ENCODE data around the gene ERN1. TPM values are rescaled to one million over a fixed set of nuclear protein-coding genes. Genes with fewer than 3 reads are reported as not detected.

ERN1 gene
- total and polyA plus RNA-seq, 2 of the 13 experiments (the other 11 are each of a cell fraction or from before 2014, with no cell fraction given): 6.0 to 12.7 TPM

DNA sequence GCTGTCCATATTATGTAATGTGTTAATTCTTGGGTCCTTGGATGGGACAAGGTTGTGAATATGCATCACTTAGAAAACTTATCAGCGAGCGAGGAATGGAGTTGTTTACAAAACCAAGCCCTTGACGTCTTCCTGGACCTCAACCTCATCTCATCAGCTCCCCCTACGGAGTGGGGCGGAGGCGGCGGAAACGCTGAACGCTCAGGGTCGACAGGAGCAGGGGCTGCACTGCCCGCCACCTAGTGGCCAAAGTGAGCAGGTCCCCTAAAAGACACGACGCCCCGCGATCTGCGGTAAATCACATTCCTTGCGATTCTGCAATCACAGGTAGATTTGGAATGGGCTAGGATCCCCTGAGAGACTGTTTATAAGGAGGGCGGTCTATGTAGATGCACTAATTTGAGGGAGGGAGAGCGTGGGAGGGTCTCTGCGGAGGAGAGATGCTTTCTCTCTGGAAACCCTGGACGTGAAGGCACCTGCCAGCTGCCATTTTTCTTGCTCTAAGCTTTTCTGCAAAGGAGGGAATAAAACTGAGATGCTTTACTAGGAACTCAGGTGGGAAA lies 104.1 kb downstream of the ERN1 start (continued):
- TF ChIP-seq SMC3 (IDR thresholded peaks at IDR 0.05; ENCODE audit: low read length) (peak; percentile 58), PTBP1 (IDR thresholded peaks at IDR 0.05; ENCODE audit: low read depth, low read length, poor library complexity, severe bottlenecking) (no peak), ZFP82 (CRISPR knock-in tag; IDR thresholded peaks at IDR 0.05; ENCODE audit: borderline replicate concordance) (no peak), MIER3 (CRISPR knock-in tag; IDR thresholded peaks at IDR 0.05; ENCODE audit: borderline replicate concordance) (peak; percentile 78; the same call in 1 of the 2 replicates), ZBTB21 (CRISPR knock-in tag; IDR thresholded peaks at IDR 0.05) (no peak), ZNF619 (CRISPR knock-in tag; IDR thresholded peaks at IDR 0.05) (peak; percentile 65; the same call in 1 of the 2 replicates), ZIK1 (CRISPR knock-in tag; IDR thresholded peaks at IDR 0.05; ENCODE audit: borderline replicate concordance, low read depth) (no peak), NFE2L2 (IDR thresholded peaks at IDR 0.05; ENCODE audit: low read length) (no peak), MIER2 (CRISPR knock-in tag; IDR thresholded peaks at IDR 0.05) (peak; percentile 69), ERF (CRISPR knock-in tag; IDR thresholded peaks at IDR 0.05) (peak; percentile 78; the same call in 1 of the 2 replicates), ZC3H4 (CRISPR knock-in tag; IDR thresholded peaks at IDR 0.05; ENCODE audit: borderline replicate concordance) (no peak), ZNF136 (CRISPR knock-in tag; IDR thresholded peaks at IDR 0.05; ENCODE audit: low read depth) (no peak), RCOR2 (CRISPR knock-in tag; IDR thresholded peaks at IDR 0.05) (peak; percentile 87; the same call in 1 of the 2 replicates), MAFG (CRISPR knock-in tag; IDR thresholded peaks at IDR 0.05) (no peak), ZNF720 (CRISPR knock-in tag; IDR thresholded peaks at IDR 0.05) (no peak), ZSCAN21 (CRISPR knock-in tag; IDR thresholded peaks at IDR 0.05; ENCODE audit: borderline replicate concordance) (no peak), NR2F6 (IDR thresholded peaks at IDR 0.05) (no peak; the same call in 1 of the 2 replicates), NR2F6 (CRISPR knock-in tag; IDR thresholded peaks at IDR 0.05) (peak; percentile 53; the same call in 1 of the 2 replicates), MZF1 (CRISPR knock-in tag; IDR thresholded peaks at IDR 0.05; ENCODE audit: borderline replicate concordance) (no peak), NFKBIZ (CRISPR knock-in tag; IDR thresholded peaks at IDR 0.05) (no peak), ELF3 (CRISPR knock-in tag; IDR thresholded peaks at IDR 0.05) (peak; percentile 51; the same call in 1 of the 2 replicates)
- TF ChIP-seq, protein P1, sequence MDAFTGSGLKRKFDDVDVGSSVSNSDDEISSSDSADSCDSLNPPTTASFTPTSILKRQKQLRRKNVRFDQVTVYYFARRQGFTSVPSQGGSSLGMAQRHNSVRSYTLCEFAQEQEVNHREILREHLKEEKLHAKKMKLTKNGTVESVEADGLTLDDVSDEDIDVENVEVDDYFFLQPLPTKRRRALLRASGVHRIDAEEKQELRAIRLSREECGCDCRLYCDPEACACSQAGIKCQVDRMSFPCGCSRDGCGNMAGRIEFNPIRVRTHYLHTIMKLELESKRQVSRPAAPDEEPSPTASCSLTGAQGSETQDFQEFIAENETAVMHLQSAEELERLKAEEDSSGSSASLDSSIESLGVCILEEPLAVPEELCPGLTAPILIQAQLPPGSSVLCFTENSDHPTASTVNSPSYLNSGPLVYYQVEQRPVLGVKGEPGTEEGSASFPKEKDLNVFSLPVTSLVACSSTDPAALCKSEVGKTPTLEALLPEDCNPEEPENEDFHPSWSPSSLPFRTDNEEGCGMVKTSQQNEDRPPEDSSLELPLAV (CRISPR knock-in tag; conservative IDR thresholded peaks at IDR 0.05; ENCODE audit: low read depth): no peak
- TF ChIP-seq, protein P2, sequence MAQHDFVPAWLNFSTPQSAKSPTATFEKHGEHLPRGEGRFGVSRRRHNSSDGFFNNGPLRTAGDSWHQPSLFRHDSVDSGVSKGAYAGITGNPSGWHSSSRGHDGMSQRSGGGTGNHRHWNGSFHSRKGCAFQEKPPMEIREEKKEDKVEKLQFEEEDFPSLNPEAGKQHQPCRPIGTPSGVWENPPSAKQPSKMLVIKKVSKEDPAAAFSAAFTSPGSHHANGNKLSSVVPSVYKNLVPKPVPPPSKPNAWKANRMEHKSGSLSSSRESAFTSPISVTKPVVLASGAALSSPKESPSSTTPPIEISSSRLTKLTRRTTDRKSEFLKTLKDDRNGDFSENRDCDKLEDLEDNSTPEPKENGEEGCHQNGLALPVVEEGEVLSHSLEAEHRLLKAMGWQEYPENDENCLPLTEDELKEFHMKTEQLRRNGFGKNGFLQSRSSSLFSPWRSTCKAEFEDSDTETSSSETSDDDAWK (CRISPR knock-in tag; IDR thresholded peaks at IDR 0.05): no peak
- TF ChIP-seq, protein P3, sequence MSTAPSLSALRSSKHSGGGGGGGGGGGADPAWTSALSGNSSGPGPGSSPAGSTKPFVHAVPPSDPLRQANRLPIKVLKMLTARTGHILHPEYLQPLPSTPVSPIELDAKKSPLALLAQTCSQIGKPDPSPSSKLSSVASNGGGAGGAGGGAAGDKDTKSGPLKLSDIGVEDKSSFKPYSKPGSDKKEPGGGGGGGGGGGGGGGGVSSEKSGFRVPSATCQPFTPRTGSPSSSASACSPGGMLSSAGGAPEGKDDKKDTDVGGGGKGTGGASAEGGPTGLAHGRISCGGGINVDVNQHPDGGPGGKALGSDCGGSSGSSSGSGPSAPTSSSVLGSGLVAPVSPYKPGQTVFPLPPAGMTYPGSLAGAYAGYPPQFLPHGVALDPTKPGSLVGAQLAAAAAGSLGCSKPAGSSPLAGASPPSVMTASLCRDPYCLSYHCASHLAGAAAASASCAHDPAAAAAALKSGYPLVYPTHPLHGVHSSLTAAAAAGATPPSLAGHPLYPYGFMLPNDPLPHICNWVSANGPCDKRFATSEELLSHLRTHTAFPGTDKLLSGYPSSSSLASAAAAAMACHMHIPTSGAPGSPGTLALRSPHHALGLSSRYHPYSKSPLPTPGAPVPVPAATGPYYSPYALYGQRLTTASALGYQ (CRISPR knock-in tag; IDR thresholded peaks at IDR 0.05): no peak
- TF ChIP-seq, protein P4, sequence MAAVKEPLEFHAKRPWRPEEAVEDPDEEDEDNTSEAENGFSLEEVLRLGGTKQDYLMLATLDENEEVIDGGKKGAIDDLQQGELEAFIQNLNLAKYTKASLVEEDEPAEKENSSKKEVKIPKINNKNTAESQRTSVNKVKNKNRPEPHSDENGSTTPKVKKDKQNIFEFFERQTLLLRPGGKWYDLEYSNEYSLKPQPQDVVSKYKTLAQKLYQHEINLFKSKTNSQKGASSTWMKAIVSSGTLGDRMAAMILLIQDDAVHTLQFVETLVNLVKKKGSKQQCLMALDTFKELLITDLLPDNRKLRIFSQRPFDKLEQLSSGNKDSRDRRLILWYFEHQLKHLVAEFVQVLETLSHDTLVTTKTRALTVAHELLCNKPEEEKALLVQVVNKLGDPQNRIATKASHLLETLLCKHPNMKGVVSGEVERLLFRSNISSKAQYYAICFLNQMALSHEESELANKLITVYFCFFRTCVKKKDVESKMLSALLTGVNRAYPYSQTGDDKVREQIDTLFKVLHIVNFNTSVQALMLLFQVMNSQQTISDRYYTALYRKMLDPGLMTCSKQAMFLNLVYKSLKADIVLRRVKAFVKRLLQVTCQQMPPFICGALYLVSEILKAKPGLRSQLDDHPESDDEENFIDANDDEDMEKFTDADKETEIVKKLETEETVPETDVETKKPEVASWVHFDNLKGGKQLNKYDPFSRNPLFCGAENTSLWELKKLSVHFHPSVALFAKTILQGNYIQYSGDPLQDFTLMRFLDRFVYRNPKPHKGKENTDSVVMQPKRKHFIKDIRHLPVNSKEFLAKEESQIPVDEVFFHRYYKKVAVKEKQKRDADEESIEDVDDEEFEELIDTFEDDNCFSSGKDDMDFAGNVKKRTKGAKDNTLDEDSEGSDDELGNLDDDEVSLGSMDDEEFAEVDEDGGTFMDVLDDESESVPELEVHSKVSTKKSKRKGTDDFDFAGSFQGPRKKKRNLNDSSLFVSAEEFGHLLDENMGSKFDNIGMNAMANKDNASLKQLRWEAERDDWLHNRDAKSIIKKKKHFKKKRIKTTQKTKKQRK (IDR thresholded peaks at IDR 0.05; ENCODE audit: low read length): no peak

All from HepG2 (cell line).